ENCODE results near the gene SREBF1. TPM values are rescaled to one million over a fixed set of nuclear protein-coding genes. Genes with fewer than 3 reads are reported as not detected.

SREBF1 gene
- total and polyA plus RNA-seq, 12 donors: 9.0 to 61.2 (median 20.1) TPM

DNA sequence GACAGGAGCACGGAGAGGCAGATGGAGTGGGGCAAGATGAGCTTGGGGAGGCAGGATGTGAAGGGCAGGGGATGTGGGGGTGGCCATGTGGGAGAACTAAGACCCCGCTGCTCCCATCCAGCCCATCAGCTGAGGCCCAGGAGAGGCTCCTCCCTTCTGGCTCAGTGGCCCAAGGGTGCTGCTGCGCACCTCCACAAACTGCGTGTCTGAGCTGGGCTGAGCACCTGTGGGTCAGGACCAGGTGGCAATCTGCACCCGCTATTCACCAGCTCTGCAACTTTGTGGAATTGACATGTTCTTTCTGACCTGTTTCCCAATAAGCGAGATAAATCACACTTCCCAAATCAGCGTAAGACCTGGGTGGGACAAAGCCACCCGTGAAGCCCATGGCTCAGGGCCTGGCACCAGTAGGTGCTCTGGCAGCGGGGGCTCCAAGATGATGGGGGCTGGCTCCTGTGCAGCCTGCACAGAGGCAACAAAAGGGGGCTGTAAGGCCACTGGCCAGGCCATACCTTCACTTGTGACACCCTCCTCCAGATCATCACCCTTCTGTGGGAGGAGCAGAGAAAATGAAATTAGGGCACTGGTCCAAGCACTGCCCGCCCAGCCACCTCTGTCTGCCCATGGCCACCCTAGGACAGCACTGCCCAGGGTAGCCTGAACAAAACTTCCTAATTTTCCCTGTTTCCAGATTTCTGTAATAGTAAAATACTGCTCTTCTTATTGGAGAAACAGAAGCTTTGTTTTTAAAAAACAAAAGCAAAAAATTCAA is 11.7 kb upstream of the SREBF1 start:
- peak overlapping the region in 9 of 10 donors; percentile 38 to 95 (median 86) for H3K27ac ChIP-seq
- ATAC-seq: no peak
- no peaks in the 10 kb centered on the region for H3K27me3 ChIP-seq
- intact Hi-C loops (cut with DNase I): no loop called here
- TF ChIP-seq, protein P1, sequence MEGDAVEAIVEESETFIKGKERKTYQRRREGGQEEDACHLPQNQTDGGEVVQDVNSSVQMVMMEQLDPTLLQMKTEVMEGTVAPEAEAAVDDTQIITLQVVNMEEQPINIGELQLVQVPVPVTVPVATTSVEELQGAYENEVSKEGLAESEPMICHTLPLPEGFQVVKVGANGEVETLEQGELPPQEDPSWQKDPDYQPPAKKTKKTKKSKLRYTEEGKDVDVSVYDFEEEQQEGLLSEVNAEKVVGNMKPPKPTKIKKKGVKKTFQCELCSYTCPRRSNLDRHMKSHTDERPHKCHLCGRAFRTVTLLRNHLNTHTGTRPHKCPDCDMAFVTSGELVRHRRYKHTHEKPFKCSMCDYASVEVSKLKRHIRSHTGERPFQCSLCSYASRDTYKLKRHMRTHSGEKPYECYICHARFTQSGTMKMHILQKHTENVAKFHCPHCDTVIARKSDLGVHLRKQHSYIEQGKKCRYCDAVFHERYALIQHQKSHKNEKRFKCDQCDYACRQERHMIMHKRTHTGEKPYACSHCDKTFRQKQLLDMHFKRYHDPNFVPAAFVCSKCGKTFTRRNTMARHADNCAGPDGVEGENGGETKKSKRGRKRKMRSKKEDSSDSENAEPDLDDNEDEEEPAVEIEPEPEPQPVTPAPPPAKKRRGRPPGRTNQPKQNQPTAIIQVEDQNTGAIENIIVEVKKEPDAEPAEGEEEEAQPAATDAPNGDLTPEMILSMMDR (IDR thresholded peaks at IDR 0.05): no peak
- no peaks in the 10 kb centered on the region for H3K9me3 ChIP-seq
- H3K36me3 ChIP-seq: peaks cover 0 to 34% (median 5%) of the 10 kb centered on the region in 9 donors
- H3K4me3 ChIP-seq: no peak overlapping the region
- 87 to 94% methylated on average over 10 of the region's 10 CpGs for WGBS, 2 donors
- no peak for DNase-seq
- peaks cover 25 to 48% (median 34%) of the 10 kb centered on the region in 9 donors for H3K4me1 ChIP-seq

DNA sequence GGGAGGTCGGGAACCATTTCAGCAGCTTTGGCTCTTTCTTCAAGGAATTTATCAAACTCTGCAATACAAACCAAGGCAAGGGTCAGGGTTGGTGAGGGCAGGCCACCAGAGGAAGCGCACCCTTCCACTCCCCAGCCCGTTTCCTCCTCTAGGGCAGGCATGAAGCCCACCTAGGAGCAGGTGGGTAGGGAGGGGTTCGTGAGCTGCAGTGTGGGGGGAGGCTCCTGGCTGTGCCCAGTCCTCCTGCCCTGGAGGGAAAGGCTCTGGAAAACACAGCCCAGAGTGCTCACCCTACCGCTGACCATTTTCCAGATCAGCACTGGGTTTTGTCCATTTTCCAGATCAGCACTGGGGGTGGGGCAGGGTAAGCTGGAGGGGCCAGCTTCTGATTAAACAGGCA is 10.9 kb upstream of the SREBF1 start:
- DNase-seq (no peak), ATAC-seq (no peak)
- H3K4me1 ChIP-seq: peaks cover 25 to 49% (median 34%) of the 10 kb centered on the region in 9 donors
- no peak overlapping the region for H3K4me3 ChIP-seq
- no peaks in the 10 kb centered on the region for H3K27me3 ChIP-seq
- H3K36me3 ChIP-seq: peaks cover 0 to 34% (median 5%) of the 10 kb centered on the region in 9 donors
- WGBS, 2 donors: 95 to 96% methylated on average over 5 of the region's 5 CpGs
- TF ChIP-seq, protein P1 (IDR thresholded peaks at IDR 0.05): no peak
- intact Hi-C loops (cut with DNase I): no loop called here
- peak overlapping the region in 3 of 10 donors; percentile 83 to 95 (median 88) for H3K27ac ChIP-seq
- no peaks in the 10 kb centered on the region for H3K9me3 ChIP-seq

DNA sequence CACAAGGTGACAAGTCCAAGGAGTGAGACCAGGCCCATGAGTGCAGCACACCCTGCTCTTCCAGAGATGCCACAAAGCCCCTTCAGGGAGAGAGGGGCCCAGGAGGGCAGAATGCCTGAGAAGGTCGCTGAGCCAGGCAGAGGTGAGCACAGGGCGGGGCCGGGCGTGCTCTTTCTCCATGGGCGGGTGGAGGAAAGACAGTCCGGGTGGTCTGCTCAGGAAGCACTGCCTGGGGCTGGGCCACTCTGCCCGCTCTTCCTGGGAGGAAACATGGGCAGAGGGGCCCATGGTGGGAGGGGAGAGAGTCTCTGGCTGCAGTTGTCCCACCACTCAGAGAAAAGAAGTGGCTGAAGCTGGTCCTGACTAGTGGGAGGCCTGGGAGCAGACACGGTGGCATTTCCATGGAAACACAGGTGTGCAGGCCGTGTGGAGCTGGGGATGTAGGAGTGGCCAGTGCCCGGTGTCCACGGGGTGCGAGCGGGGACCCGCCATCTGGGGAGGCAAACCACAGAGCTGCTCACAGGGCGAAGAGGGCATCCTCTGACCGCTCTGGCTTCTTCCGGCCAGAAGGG is 10.4 kb upstream of the SREBF1 start:
- H3K4me3 ChIP-seq: no peak overlapping the region
- TF ChIP-seq, protein P1 (IDR thresholded peaks at IDR 0.05): no peak
- peaks cover 26 to 54% (median 37%) of the 10 kb centered on the region in 9 donors for H3K4me1 ChIP-seq
- DNase-seq (no peak), ATAC-seq (no peak)
- peaks cover 0 to 34% (median 5%) of the 10 kb centered on the region in 9 donors for H3K36me3 ChIP-seq
- intact Hi-C loops (cut with DNase I): no loop called here
- no peaks in the 10 kb centered on the region for H3K9me3 ChIP-seq
- H3K27me3 ChIP-seq: no peaks in the 10 kb centered on the region
- H3K27ac ChIP-seq: peak overlapping the region in 2 of 10 donors; percentile 5 to 10
- WGBS, 2 donors: 83% methylated on average over 17 of the region's 17 CpGs

DNA sequence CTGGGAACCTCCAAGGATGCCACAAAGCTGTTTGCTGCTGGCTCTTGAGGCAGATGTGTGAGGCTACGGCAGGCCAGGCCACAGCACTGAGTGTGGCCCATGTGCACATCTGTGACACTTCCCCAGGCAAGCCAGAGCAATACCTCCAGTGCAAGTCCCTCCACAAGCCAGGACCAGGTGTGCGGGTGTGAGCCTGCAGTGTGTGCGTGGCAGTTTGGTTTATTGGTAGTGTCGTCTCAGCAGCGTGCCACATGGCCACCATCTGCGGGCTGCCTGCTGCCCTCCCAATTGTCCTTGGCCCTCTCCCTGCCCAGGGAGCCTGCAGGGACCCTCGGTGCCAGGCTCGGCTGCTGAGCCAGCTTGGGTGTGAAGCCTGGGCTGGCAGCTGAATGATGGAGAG is 9.9 kb upstream of the SREBF1 start:
- no peaks in the 10 kb centered on the region for H3K9me3 ChIP-seq
- peaks cover 0 to 34% (median 5%) of the 10 kb centered on the region in 9 donors for H3K36me3 ChIP-seq
- H3K4me1 ChIP-seq: peaks cover 27 to 57% (median 42%) of the 10 kb centered on the region in 9 donors
- peak overlapping the region in 1 of 10 donors; percentile 5 for H3K27ac ChIP-seq
- no peak for ATAC-seq
- no peak overlapping the region for H3K4me3 ChIP-seq
- 94% methylated on average over 8 of the region's 8 CpGs for WGBS, 2 donors
- TF ChIP-seq, protein P1 (IDR thresholded peaks at IDR 0.05): no peak
- intact Hi-C loops (cut with DNase I): no loop called here
- DNase-seq: no peak
- H3K27me3 ChIP-seq: no peaks in the 10 kb centered on the region

Data from heart right ventricle (tissue), 16 donors.